Measurements from ENCODE around the gene RASSF5. TPM values are rescaled to one million over a fixed set of nuclear protein-coding genes. Genes with fewer than 3 reads are reported as not detected.

The RASSF5 gene
- total and polyA plus RNA-seq, 9 of the 15 experiments (the other 6 are each of a cell fraction or from before 2014, with no cell fraction given): 6.1 to 41.0 (median 25.2) TPM

DNA sequence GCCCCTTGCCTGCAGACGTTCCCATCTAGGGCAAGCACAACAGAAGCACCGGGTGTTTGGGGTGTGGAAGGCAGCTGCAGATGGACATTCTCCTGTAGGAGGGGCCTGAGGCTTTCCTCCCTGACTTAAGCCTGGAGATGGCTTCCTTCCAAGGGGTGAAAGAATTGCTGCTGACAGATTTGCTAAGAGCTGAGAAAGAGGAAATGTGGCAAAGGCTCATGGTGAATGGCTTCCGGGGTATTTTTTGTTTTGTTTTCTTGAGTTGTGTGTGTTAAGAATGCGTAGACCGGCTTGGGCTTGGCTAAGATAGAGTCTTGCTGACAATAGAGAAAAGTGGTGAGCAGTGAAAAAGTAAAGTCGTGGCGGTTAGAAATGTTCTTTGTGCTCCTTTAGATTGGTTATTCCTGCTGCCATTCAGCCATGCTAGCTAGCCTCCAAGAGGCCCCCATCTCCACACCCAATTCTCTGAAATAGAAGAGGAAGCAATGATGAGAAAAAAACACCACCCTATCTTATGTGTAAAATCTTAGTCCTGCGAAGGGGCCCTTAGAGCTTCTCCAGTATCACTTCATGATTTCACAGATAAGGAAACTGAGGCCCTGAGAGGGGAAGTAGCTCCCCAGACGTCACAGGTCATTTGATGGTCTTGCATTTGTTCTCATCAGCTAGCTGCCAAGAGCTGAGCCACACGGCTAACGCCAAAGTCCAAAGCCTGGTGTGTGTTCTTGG, 68.0 kb downstream of the RASSF5 start (continued):
- no peak for TF ChIP-seq PBX2 (CRISPR knock-in tag; IDR thresholded peaks at IDR 0.05; ENCODE audit: low read depth)
- TF ChIP-seq PBX2 (tag; conservative IDR thresholded peaks at IDR 0.05; ENCODE audit: low read depth): peak; percentile 96
- TF ChIP-seq BACH1 (tag; IDR thresholded peaks at IDR 0.05): peak; percentile 77
- no peak for TF ChIP-seq PCBP1 (IDR thresholded peaks at IDR 0.05; ENCODE audit: low read depth, low read length, poor library complexity, severe bottlenecking)
- no peak for TF ChIP-seq DACH1 (IDR thresholded peaks at IDR 0.05; ENCODE audit: partially characterized antibody)
- TF ChIP-seq SUPT5H (IDR thresholded peaks at IDR 0.05): 0 out of 2 replicates have a peak, but pooled peaks have one; percentile 31
- 0 out of 2 replicates have a peak, but pooled peaks have one; percentile 29 for TF ChIP-seq THAP7 (CRISPR knock-in tag; IDR thresholded peaks at IDR 0.05)
- peak; percentile 70; the same call in 1 of the 2 replicates for TF ChIP-seq PML (IDR thresholded peaks at IDR 0.05; ENCODE audit: low read length)
- TF ChIP-seq ESRRA (IDR thresholded peaks at IDR 0.05; ENCODE audit: borderline replicate concordance, low read depth): no peak
- peak; percentile 73 for TF ChIP-seq SP1 (CRISPR knock-in tag; IDR thresholded peaks at IDR 0.05)
- TF ChIP-seq HOXB6 (CRISPR knock-in tag; IDR thresholded peaks at IDR 0.05; ENCODE audit: borderline replicate concordance): no peak
- TF ChIP-seq RNF2 (IDR thresholded peaks at IDR 0.05): peak; percentile 69; the same call in 1 of the 2 replicates
- peak; percentile 42 for TF ChIP-seq ATF7 (IDR thresholded peaks at IDR 0.05)
- no peak for TF ChIP-seq ZNF184 (CRISPR knock-in tag; IDR thresholded peaks at IDR 0.05)
- no peak for TF ChIP-seq ARID3B (CRISPR knock-in tag; IDR thresholded peaks at IDR 0.05; ENCODE audit: borderline replicate concordance)
- peak; percentile 38; the same call in 1 of the 2 replicates for TF ChIP-seq TCF15 (CRISPR knock-in tag; IDR thresholded peaks at IDR 0.05)
- no peak for TF ChIP-seq HEY1 (CRISPR knock-in tag; IDR thresholded peaks at IDR 0.05; ENCODE audit: borderline replicate concordance)
- TF ChIP-seq TCFL5 (CRISPR knock-in tag; conservative IDR thresholded peaks at IDR 0.05): 0 out of 2 replicates have a peak, but pooled peaks have one; percentile 55
- TF ChIP-seq CREB3L1 (IDR thresholded peaks at IDR 0.05; ENCODE audit: borderline replicate concordance, low read depth): peak; percentile 52; the same call in 1 of the 2 replicates
- TF ChIP-seq ZFX (CRISPR knock-in tag; IDR thresholded peaks at IDR 0.05): peak; percentile 33; the same call in 1 of the 2 replicates
- no peak for TF ChIP-seq SRSF1 (IDR thresholded peaks at IDR 0.05; ENCODE audit: low read depth, low read length)
- TF ChIP-seq ERF (CRISPR knock-in tag; IDR thresholded peaks at IDR 0.05): 0 out of 2 replicates have a peak, but pooled peaks have one; percentile 65

All from K562 (cell line).